ENCODE measurements around the gene MORF4L1.
"Not testable (repeated sequence)": the region's sequence is repeated elsewhere in the genome, so short reads cannot be mapped to it uniquely, and the experiment has no call there.

The MORF4L1 gene

GRCh38 chr15:78902281-78903032 is 29.8 kb downstream of the MORF4L1 start:
- DNase-seq = not testable (repeated sequence)

- DNase-seq = no peak
Measured at GRCh38 chr15:78904599-78905358, 32.1 kb downstream of the MORF4L1 start.

- peak in 1 of 2 experiments; percentile 15 for DNase-seq
Measured at GRCh38 chr15:78906316-78906620, 33.6 kb downstream of the MORF4L1 start.

GRCh38 chr15:78907577-78907976 is 34.9 kb downstream of the MORF4L1 start:
- no peak for DNase-seq

GRCh38 chr15:78909160-78909695 is 36.5 kb downstream of the MORF4L1 start:
- DNase-seq = no peak

GRCh38 chr15:78909791-78910228 is 37.1 kb downstream of the MORF4L1 start:
- peak in 1 of 2 experiments; percentile 8 for DNase-seq

- no peak for DNase-seq
Measured at GRCh38 chr15:78910271-78910670, 37.6 kb downstream of the MORF4L1 start.

GRCh38 chr15:78912316-78912715 is 39.6 kb downstream of the MORF4L1 start:
- no peak for DNase-seq

- no peak for DNase-seq
Measured at GRCh38 chr15:78913012-78913411, 40.3 kb downstream of the MORF4L1 start.

GRCh38 chr15:78914027-78914764 is 41.5 kb downstream of the MORF4L1 start:
- no peak for DNase-seq

GRCh38 chr15:78915341-78916087 is 42.8 kb downstream of the MORF4L1 start:
- no peak for DNase-seq

GRCh38 chr15:78916088-78916487 is 43.4 kb downstream of the MORF4L1 start:
- DNase-seq = no peak

GRCh38 chr15:78917888-78918287 is 45.2 kb downstream of the MORF4L1 start:
- DNase-seq = no peak

- DNase-seq = no peak
Measured at GRCh38 chr15:78921517-78921916, 48.8 kb downstream of the MORF4L1 start.

- no peak for DNase-seq
Measured at GRCh38 chr15:78921940-78922339, 49.2 kb downstream of the MORF4L1 start.

- no peak for DNase-seq
Measured at GRCh38 chr15:78922527-78922926, 49.8 kb downstream of the MORF4L1 start.

- no peak for DNase-seq
Measured at GRCh38 chr15:78923015-78923414, 50.3 kb downstream of the MORF4L1 start.

- DNase-seq = no peak
Measured at GRCh38 chr15:78923480-78924360, 51.0 kb downstream of the MORF4L1 start.

GRCh38 chr15:78925076-78925624 is 52.5 kb downstream of the MORF4L1 start:
- DNase-seq = no peak

GRCh38 chr15:78925956-78926743 is 53.5 kb downstream of the MORF4L1 start:
- no peak for DNase-seq
